ENCODE data around the gene OPCML.
"Not testable (repeated sequence)": the region's sequence is repeated elsewhere in the genome, so short reads cannot be mapped to it uniquely, and the experiment has no call there.

The OPCML gene

GRCh38 chr11:132424433-132424832 is 1107.9 kb downstream of the OPCML start:
- no peak for DNase-seq (ENCODE audit: low spot score)

- no peak for DNase-seq (ENCODE audit: low spot score)
These were observed 1109.0 kb downstream of the OPCML start for GRCh38 chr11:132423266-132423665.

GRCh38 chr11:132422722-132423121 is 1109.6 kb downstream of the OPCML start:
- DNase-seq (ENCODE audit: low spot score): no peak

GRCh38 chr11:132421555-132421954 is 1110.7 kb downstream of the OPCML start:
- no peak for DNase-seq (ENCODE audit: low spot score)

GRCh38 chr11:132414451-132414850 is 1117.8 kb downstream of the OPCML start:
- DNase-seq (ENCODE audit: low spot score): no peak

GRCh38 chr11:132410383-132410782 is 1121.9 kb downstream of the OPCML start:
- DNase-seq (ENCODE audit: low spot score): no peak

- no peak for DNase-seq (ENCODE audit: low spot score)
These were observed 1122.5 kb downstream of the OPCML start for GRCh38 chr11:132409573-132410355.

GRCh38 chr11:132408877-132409276 is 1123.4 kb downstream of the OPCML start:
- DNase-seq (ENCODE audit: low spot score): no peak

GRCh38 chr11:132405728-132406127 is 1126.6 kb downstream of the OPCML start:
- no peak for DNase-seq (ENCODE audit: low spot score)

- peak; percentile 43 for DNase-seq (ENCODE audit: low spot score)
These were observed 1130.1 kb downstream of the OPCML start for GRCh38 chr11:132402071-132402684.

GRCh38 chr11:132396318-132396717 is 1136.0 kb downstream of the OPCML start:
- no peak for DNase-seq (ENCODE audit: low spot score)

GRCh38 chr11:132395434-132395833 is 1136.9 kb downstream of the OPCML start:
- no peak for DNase-seq (ENCODE audit: low spot score)

GRCh38 chr11:132379540-132379939 is 1152.8 kb downstream of the OPCML start:
- no peak for DNase-seq (ENCODE audit: low spot score)

- DNase-seq (ENCODE audit: low spot score): no peak
These were observed 1158.7 kb downstream of the OPCML start for GRCh38 chr11:132373405-132374143.

GRCh38 chr11:132370114-132370513 is 1162.2 kb downstream of the OPCML start:
- not testable (repeated sequence) for DNase-seq (ENCODE audit: low spot score)

GRCh38 chr11:132367293-132367692 is 1165.0 kb downstream of the OPCML start:
- DNase-seq (ENCODE audit: low spot score): no peak

- DNase-seq (ENCODE audit: low spot score): no peak
These were observed 1166.7 kb downstream of the OPCML start for GRCh38 chr11:132365650-132366049.

All from globus pallidus (tissue), 1 donor.